HepG2 (cell line): ENCODE results near the gene SP4. TPM values are rescaled to one million over a fixed set of nuclear protein-coding genes. Genes with fewer than 3 reads are reported as not detected.
A peak's percentile ranks its signal among the peaks of the same experiment; 100 is the strongest.

Experiments used
- ATAC-seq: fragments of 200-7000 bp; cut with Tn5 transposase; 3 replicates; pipeline ENCODE4 v1.9.1; 2020; ENCODE audit warnings: mild to moderate bottlenecking, moderate library complexity
- BruUV-seq: library from RNA; stranded (reverse); fragments of 400-500 nt; replicated peaks from 2 replicates; lab custom pipeline; 2021; lab: Mats Ljungman, UMichigan
- CTCF ChIA-PET: fragments of 300-600 bp; formaldehyde crosslinking; extraction: SDS; loops from one replicate; lab custom pipeline; 2021; ENCODE audit warnings: low total read pairs, inconsistent platforms, low intra/inter-chr PET ratio; lab: Yijun Ruan, JAX
- POLR2A ChIA-PET: fragments of 350-600 bp; sonication (Branson Sonifier 250); formaldehyde crosslinking; loops from one replicate; lab custom pipeline; 2020; ENCODE audit warnings: antibody characterized with exemption, inconsistent platforms; lab: Yijun Ruan, JAX
- DNase-seq: peaks from one replicate; pipeline ENCODE4 v3.0.0-alpha.2; 2015; ENCODE audit warnings: low spot score
- FAIRE-seq: peaks from 3 replicates; lab custom pipeline; 2011; peaks lifted over from hg19 to GRCh38; lab: Jason Lieb, UNC
- H2AFZ ChIP-seq: one replicate; pipeline ENCODE4 v1.6.1; 2011; ENCODE audit warnings: low read length, inconsistent platforms
- H3K27ac ChIP-seq: fragments of 300-600 bp; 3 replicates; pipeline ENCODE4 v1.8.0; 2011; ENCODE audit warnings: mixed run types, mild to moderate bottlenecking, mixed read lengths, low read length, inconsistent platforms; ENCODE audit not compliant: insufficient read depth; ENCODE audit errors: extremely low read length
- H3K27me3 ChIP-seq, 2 experiments: fragments of 200-600 bp in 1 of 2; 2 replicates in 1 of 2; 3 replicates in 1 of 2; pipeline versions ENCODE4 v1.6.0 to v1.8.0; 2011; ENCODE audit warnings: low read length in 2 of 2, mild to moderate bottlenecking in 2 of 2, moderate library complexity in 2 of 2, inconsistent platforms in 1 of 2; ENCODE audit not compliant: insufficient read depth in 2 of 2, control insufficient read depth in 1 of 2
- H3K36me3 ChIP-seq, 2 experiments: fragments of 200-600 bp in 1 of 2; replicated peaks in 1 of 2; 2 replicates in 1 of 2; 3 replicates in 1 of 2; pipeline versions ENCODE4 v1.5.1 to v1.8.0; 2011; ENCODE audit warnings: low read length in 2 of 2, inconsistent platforms in 1 of 2; ENCODE audit not compliant: insufficient read depth in 2 of 2, control insufficient read depth in 1 of 2
- H3K4me1 ChIP-seq: 2 replicates; pipeline ENCODE4 v1.5.1; 2012; ENCODE audit warnings: low read length, inconsistent platforms; ENCODE audit not compliant: insufficient read depth
- H3K4me2 ChIP-seq: 2 replicates; pipeline ENCODE4 v1.6.0; 2011; ENCODE audit warnings: low read depth, low read length, inconsistent platforms
- H3K4me3 ChIP-seq, 3 experiments: fragments of 200-600 bp in 1 of 3; sonication (generic), shearing (Covaris generic) in 1 of 3; replicated peaks in 1 of 3; 2 replicates each; pipeline ENCODE4 v1.5.1; 2011 to 2016; ENCODE audit warnings: low read length in 3 of 3, inconsistent platforms in 2 of 3, low read depth in 2 of 3, mild to moderate bottlenecking in 2 of 3, control low read depth in 1 of 3, mixed read lengths in 1 of 3; ENCODE audit not compliant: insufficient read depth in 1 of 3
- H3K79me2 ChIP-seq: one replicate; pipeline ENCODE4 v1.6.1; 2011; ENCODE audit warnings: low read length, inconsistent platforms; ENCODE audit not compliant: insufficient read depth
- H3K9ac ChIP-seq: 2 replicates; pipeline ENCODE4 v1.6.0; 2011; ENCODE audit warnings: mild to moderate bottlenecking, low read depth, low read length, inconsistent platforms; ENCODE audit not compliant: insufficient read depth
- H3K9me3 ChIP-seq: 2 replicates; pipeline ENCODE4 v1.5.1; 2012; ENCODE audit warnings: mild to moderate bottlenecking, low read length
- H4K20me1 ChIP-seq: 2 replicates; pipeline ENCODE4 v1.6.0; 2011; ENCODE audit warnings: inconsistent platforms, mild to moderate bottlenecking, low read length, moderate library complexity; ENCODE audit not compliant: insufficient read depth
- ESRRA ChIP-seq: sonication (generic); formaldehyde crosslinking; IDR thresholded peaks from 2 replicates; pipeline ENCODE4 v1.5.1; 2020; ENCODE audit warnings: mild to moderate bottlenecking, low read depth, missing genetic modification reagents
- SAP130 ChIP-seq: IDR thresholded peaks from 2 replicates; pipeline ENCODE4 v1.6.1; 2016; ENCODE audit warnings: low read depth
- SMAD3 ChIP-seq: sonication (generic); formaldehyde crosslinking; IDR thresholded peaks from 2 replicates; pipeline ENCODE4 v1.4.0; 2020; ENCODE audit warnings: missing genetic modification reagents
- ZNF484 ChIP-seq: sonication (generic); formaldehyde crosslinking; IDR thresholded peaks from 2 replicates; pipeline ENCODE4 v1.5.1; 2020; ENCODE audit warnings: mild to moderate bottlenecking, low read depth, missing genetic modification reagents, borderline replicate concordance
- ZNF512 ChIP-seq: sonication (generic); formaldehyde crosslinking; IDR thresholded peaks from 2 replicates; pipeline ENCODE4 v1.4.0; 2020; ENCODE audit warnings: mild to moderate bottlenecking, missing genetic modification reagents
- ZNF580 ChIP-seq: IDR thresholded peaks from 2 replicates; pipeline ENCODE4 v1.6.1; 2016; ENCODE audit warnings: low read depth, borderline replicate concordance
- ZNF740 ChIP-seq: sonication (generic); formaldehyde crosslinking; IDR thresholded peaks from 2 replicates; pipeline ENCODE4 v1.4.0; 2020; ENCODE audit warnings: missing genetic modification reagents
- ZNF746 ChIP-seq: sonication (generic); formaldehyde crosslinking; IDR thresholded peaks from 2 replicates; pipeline ENCODE4 v1.8.0; 2022; ENCODE audit warnings: mild to moderate bottlenecking, missing genetic modification reagents
- ZSCAN9 ChIP-seq: IDR thresholded peaks from 2 replicates; pipeline ENCODE4 v1.6.1; 2016; ENCODE audit warnings: borderline replicate concordance
- WGBS: methylation state at CpG from one replicate; pipeline ENCODE4 v1.1.6; 2017; ENCODE audit warnings: low lambda C conversion rate; 5-methylcytosine and 5-hydroxymethylcytosine counted together
- in situ Hi-C: cut with HindIII; loops from 2 replicates; pipeline ENCODE4 v1.10.0; 2017; ENCODE audit warnings: low pct_unique_long_range_greater_than_20kb; ENCODE audit not compliant: extremely low pct_ligation_motif_present
- intact Hi-C: fragments of 100-400 bp; cut with micrococcal nuclease; formaldehyde crosslinking; loops from one replicate; pipeline ENCODE4 v1.10.0; 2022; ENCODE audit not compliant: unreplicated experiment
- polyA plus RNA-seq, 8 experiments: library from polyadenylated mRNA; depleted of rRNA in 3 of 8; stranded (reverse) in 7 of 8; unstranded in 1 of 8; fragments of >200 nt; fragmentation: Illumina TruSeq in 4 of 8; extraction: Trizol in 4 of 8; gene quantifications; 2 replicates each; pipeline versions ENCODE4 v1.2.1 to v1.2.3, GENCODE V29; 2011 to 2016; ENCODE audit warnings: low read depth in 4 of 8, missing spikeins in 1 of 8, mixed read lengths in 1 of 8; ENCODE audit not compliant: insufficient read depth in 1 of 8
- total RNA-seq, 5 experiments: library from RNA; depleted of rRNA; stranded (reverse); fragments of >200 nt; fragmentation: Illumina TruSeq; extraction: Trizol; gene quantifications; 2 replicates each; pipeline ENCODE4 v1.2.3, GENCODE V29; 2016; ENCODE audit warnings: low read depth in 1 of 5
- TF ChIP-seq, protein P1 (sequence below): IDR thresholded peaks from 2 replicates; pipeline ENCODE4 v1.4.0; 2020; ENCODE audit warnings: mild to moderate bottlenecking, missing genetic modification reagents

Gene SP4
- total and polyA plus RNA-seq, 2 of the 13 experiments (the other 11 are each of a cell fraction or from before 2014, with no cell fraction given): 2.7 to 4.8 TPM

- Histone ChIP-seq H3K27ac (peak overlapping the region; percentile 95), H3K36me3 (no peaks in the 10 kb centered on the region; a peak in 1 of 5 replicates), H3K9me3 (no peaks in the 10 kb centered on the region), H3K79me2 (no peaks in the 10 kb centered on the region), H3K4me2 (peak overlapping the region; percentile 57), H3K27me3 (no peaks in the 10 kb centered on the region), H2AFZ (no peak overlapping the region), H4K20me1 (no peaks in the 10 kb centered on the region), H3K9ac (peak overlapping the region; percentile 68), H3K4me3 (peak overlapping the region; percentile 75 to 90 (median 83)), H3K4me1 (peaks cover 39% of the 10 kb centered on the region)
- no TSS peak for BruUV-seq
- intact Hi-C loops: loop anchor here (5.0 kb wide), 2 partner anchors 61 to 79 kb away; no protein-coding TSS in a partner anchor
- in situ Hi-C loops: no loop called here
- DNase-seq (no peak), ATAC-seq (no peak), FAIRE-seq (no peak)
- POLR2A ChIA-PET: no interaction called here
- CTCF ChIA-PET: no interaction called here
- 39% methylated on average over 5 of the region's 5 CpGs for WGBS
- TF ChIP-seq ZNF512 (CRISPR knock-in tag) (0 out of 2 replicates have a peak, but pooled peaks have one; percentile 35), ZSCAN9 (CRISPR knock-in tag) (no peak)
Observed at GRCh38 chr7:21428659-21428941, 717 bp downstream of the SP4 start.

DNA sequence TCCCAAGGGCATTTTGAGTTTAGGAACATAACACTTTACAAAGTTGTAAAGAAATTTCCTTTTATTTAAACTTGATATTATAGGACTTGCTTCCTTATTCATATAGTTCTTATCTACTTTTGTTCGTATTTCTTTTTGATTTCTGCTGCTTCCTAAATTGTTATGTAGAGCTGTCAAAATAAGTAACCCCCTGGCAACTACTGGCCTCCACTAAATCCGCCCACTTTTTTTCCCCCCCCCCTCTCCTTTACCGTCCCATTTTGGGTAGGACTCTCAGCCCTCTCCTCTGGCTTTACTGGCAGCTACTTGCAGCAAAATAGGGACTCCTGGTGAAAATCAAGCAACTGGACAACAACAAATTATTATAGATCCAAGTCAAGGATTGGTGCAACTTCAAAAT is 1.1 kb downstream of the SP4 start:
- intact Hi-C loops: loop anchor here (5.0 kb wide), 2 partner anchors 62 to 78 kb away; no protein-coding TSS in a partner anchor
- no peak for ATAC-seq
- 96% methylated on average over 3 of the region's 3 CpGs for WGBS
- Histone ChIP-seq H3K9ac (no peak overlapping the region), H3K27me3 (no peaks in the 10 kb centered on the region), H3K4me2 (peak overlapping the region; percentile 57), H3K9me3 (no peaks in the 10 kb centered on the region), H3K79me2 (no peaks in the 10 kb centered on the region), H3K27ac (no peak overlapping the region), H3K4me1 (peaks cover 39% of the 10 kb centered on the region), H3K4me3 (peak overlapping the region in 2 of 3 experiments; percentile 75 to 90; a peak in 2 of 6 replicates), H4K20me1 (no peaks in the 10 kb centered on the region), H3K36me3 (no peaks in the 10 kb centered on the region; a peak in 1 of 5 replicates), H2AFZ (no peak overlapping the region)
- ChIA-PET POLR2A (no interaction called here), CTCF (no interaction called here)
- in situ Hi-C loops: no loop called here
- no TSS peak for BruUV-seq
- no peak for DNase-seq
- no peak for FAIRE-seq
- TF ChIP-seq SMAD3 (CRISPR knock-in tag): no peak
- TF ChIP-seq ZNF740 (CRISPR knock-in tag): no peak
- TF ChIP-seq ESRRA (CRISPR knock-in tag): no peak
- TF ChIP-seq SAP130 (CRISPR knock-in tag): no peak
- TF ChIP-seq ZNF746: no peak
- TF ChIP-seq, protein P1, sequence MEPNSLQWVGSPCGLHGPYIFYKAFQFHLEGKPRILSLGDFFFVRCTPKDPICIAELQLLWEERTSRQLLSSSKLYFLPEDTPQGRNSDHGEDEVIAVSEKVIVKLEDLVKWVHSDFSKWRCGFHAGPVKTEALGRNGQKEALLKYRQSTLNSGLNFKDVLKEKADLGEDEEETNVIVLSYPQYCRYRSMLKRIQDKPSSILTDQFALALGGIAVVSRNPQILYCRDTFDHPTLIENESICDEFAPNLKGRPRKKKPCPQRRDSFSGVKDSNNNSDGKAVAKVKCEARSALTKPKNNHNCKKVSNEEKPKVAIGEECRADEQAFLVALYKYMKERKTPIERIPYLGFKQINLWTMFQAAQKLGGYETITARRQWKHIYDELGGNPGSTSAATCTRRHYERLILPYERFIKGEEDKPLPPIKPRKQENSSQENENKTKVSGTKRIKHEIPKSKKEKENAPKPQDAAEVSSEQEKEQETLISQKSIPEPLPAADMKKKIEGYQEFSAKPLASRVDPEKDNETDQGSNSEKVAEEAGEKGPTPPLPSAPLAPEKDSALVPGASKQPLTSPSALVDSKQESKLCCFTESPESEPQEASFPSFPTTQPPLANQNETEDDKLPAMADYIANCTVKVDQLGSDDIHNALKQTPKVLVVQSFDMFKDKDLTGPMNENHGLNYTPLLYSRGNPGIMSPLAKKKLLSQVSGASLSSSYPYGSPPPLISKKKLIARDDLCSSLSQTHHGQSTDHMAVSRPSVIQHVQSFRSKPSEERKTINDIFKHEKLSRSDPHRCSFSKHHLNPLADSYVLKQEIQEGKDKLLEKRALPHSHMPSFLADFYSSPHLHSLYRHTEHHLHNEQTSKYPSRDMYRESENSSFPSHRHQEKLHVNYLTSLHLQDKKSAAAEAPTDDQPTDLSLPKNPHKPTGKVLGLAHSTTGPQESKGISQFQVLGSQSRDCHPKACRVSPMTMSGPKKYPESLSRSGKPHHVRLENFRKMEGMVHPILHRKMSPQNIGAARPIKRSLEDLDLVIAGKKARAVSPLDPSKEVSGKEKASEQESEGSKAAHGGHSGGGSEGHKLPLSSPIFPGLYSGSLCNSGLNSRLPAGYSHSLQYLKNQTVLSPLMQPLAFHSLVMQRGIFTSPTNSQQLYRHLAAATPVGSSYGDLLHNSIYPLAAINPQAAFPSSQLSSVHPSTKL (CRISPR knock-in tag): no peak
- no peak for TF ChIP-seq ZNF580 (CRISPR knock-in tag)
- TF ChIP-seq ZNF484 (CRISPR knock-in tag): no peak
